HG03175 (cell line): ENCODE results near the gene RSPH4A.
"Not testable (repeated sequence)": the region's sequence is repeated elsewhere in the genome, so short reads cannot be mapped to it uniquely, and the experiment has no call there.

Experiments
- ATAC-seq: cut with Tn5 transposase; IDR thresholded peaks from one replicate; pipeline ENCODE4 v1.9.1; 2021; ENCODE audit warnings: mild to moderate bottlenecking, moderate library complexity; ENCODE audit not compliant: unreplicated experiment

The RSPH4A gene

GRCh38 chr6:116615937-116616736, at the start of gene RSPH4A:
TSS of gene RSPH4A (plus strand) at chr6:116616479. CDS start at chr6:116616624, 145 bp downstream.
- ATAC-seq, result peak; percentile 99

- no peak for ATAC-seq
Measured at GRCh38 chr6:116568111-116568510, 48.2 kb upstream of the RSPH4A start.

- no peak for ATAC-seq
Measured at GRCh38 chr6:116568821-116569755, 47.2 kb upstream of the RSPH4A start.

GRCh38 chr6:116570856-116571682, 45.2 kb upstream of the RSPH4A start, which contains the start of gene RWDD1:
TSS of gene RWDD1 (plus strand) at chr6:116571504. CDS start at chr6:116571583, 79 bp downstream.
- ATAC-seq, result peak; percentile 95

GRCh38 chr6:116571683-116572000, 44.6 kb upstream of the RSPH4A start:
- no peak for ATAC-seq

GRCh38 chr6:116572162-116572561, 44.1 kb upstream of the RSPH4A start:
- no peak for ATAC-seq

- no peak for ATAC-seq
Measured at GRCh38 chr6:116575227-116575626, 41.1 kb upstream of the RSPH4A start.

- no peak for ATAC-seq
Measured at GRCh38 chr6:116577486-116577885, 38.8 kb upstream of the RSPH4A start.

GRCh38 chr6:116578335-116578734, 37.9 kb upstream of the RSPH4A start:
- ATAC-seq, result no peak

GRCh38 chr6:116579143-116579542, 37.1 kb upstream of the RSPH4A start:
- ATAC-seq, result no peak

- no peak for ATAC-seq
Measured at GRCh38 chr6:116580198-116580597, 36.1 kb upstream of the RSPH4A start.

- no peak for ATAC-seq
Measured at GRCh38 chr6:116586276-116586675, 30.0 kb upstream of the RSPH4A start.

GRCh38 chr6:116586738-116587137, 29.5 kb upstream of the RSPH4A start:
- no peak for ATAC-seq

- no peak for ATAC-seq
Measured at GRCh38 chr6:116595247-116595646, 21.0 kb upstream of the RSPH4A start.

- no peak for ATAC-seq
Measured at GRCh38 chr6:116596815-116597214, 19.5 kb upstream of the RSPH4A start.

- not testable (repeated sequence) for ATAC-seq
Measured at GRCh38 chr6:116603916-116604315, 12.4 kb upstream of the RSPH4A start.

- not testable (repeated sequence) for ATAC-seq
Measured at GRCh38 chr6:116604868-116605267, 11.4 kb upstream of the RSPH4A start.

- ATAC-seq, result no peak
Measured at GRCh38 chr6:116605935-116606334, 10.3 kb upstream of the RSPH4A start.

- ATAC-seq, result no peak
Measured at GRCh38 chr6:116611056-116611455, 5.2 kb upstream of the RSPH4A start.

GRCh38 chr6:116616737-116617053, 416 bp downstream of the RSPH4A start:
- peak; percentile 29 for ATAC-seq
